Endothelial cell of umbilical vein (primary cell): ENCODE data around the gene ECI1. TPM values are rescaled to one million over a fixed set of nuclear protein-coding genes. Genes with fewer than 3 reads are reported as not detected.

Experiments used
- BruUV-seq: library from RNA; stranded (reverse); fragments of 400-500 nt; replicated peaks from 2 replicates; lab custom pipeline; 2021; lab: Mats Ljungman, UMichigan
- CTCF ChIA-PET: fragments of 300-600, 350-600 bp; sonication (Branson Sonifier 250); formaldehyde crosslinking; loops from one replicate; lab custom pipeline; 2021; ENCODE audit warnings: antibody characterized with exemption, inconsistent platforms; lab: Charles Lee
- POLR2A ChIA-PET: fragments of 300-600, 350-600 bp; sonication (Branson Sonifier 250); formaldehyde crosslinking; loops from one replicate; lab custom pipeline; 2021; ENCODE audit warnings: antibody characterized with exemption, inconsistent platforms; lab: Charles Lee
- DNase-seq: peaks from one replicate; pipeline ENCODE4 v3.0.0-alpha.2; 2011; ENCODE audit warnings: low read depth, low spot score
- FAIRE-seq: peaks from 2 replicates; lab custom pipeline; 2011; peaks lifted over from hg19 to GRCh38; lab: Jason Lieb, UNC
- H2AFZ ChIP-seq: 2 replicates; pipeline ENCODE4 v1.6.0; 2012; ENCODE audit warnings: low read depth, low read length, control low read depth, inconsistent platforms
- H3K27ac ChIP-seq: 2 replicates; pipeline ENCODE4 v1.5.1; 2011; ENCODE audit warnings: low read depth, mild to moderate bottlenecking, control low read depth, low read length, moderate library complexity; ENCODE audit not compliant: insufficient read depth
- H3K27me3 ChIP-seq, 2 experiments: 2 replicates each; pipeline versions ENCODE4 v1.6.0 to v1.6.1; 2011; ENCODE audit warnings: low read length in 2 of 2, mixed read lengths in 1 of 2; ENCODE audit not compliant: control insufficient read depth in 2 of 2, insufficient read depth in 2 of 2
- H3K36me3 ChIP-seq, 2 experiments: 2 replicates in 1 of 2; 3 replicates in 1 of 2; pipeline ENCODE4 v1.5.1; 2011; ENCODE audit warnings: low read length in 2 of 2, mild to moderate bottlenecking in 1 of 2, moderate library complexity in 1 of 2; ENCODE audit not compliant: control insufficient read depth in 2 of 2, insufficient read depth in 2 of 2; ENCODE audit errors: extremely low read depth in 1 of 2
- H3K4me1 ChIP-seq: 3 replicates; pipeline ENCODE4 v1.5.1; 2011; ENCODE audit warnings: mild to moderate bottlenecking, low read length; ENCODE audit not compliant: control insufficient read depth, insufficient read depth; ENCODE audit errors: extremely low read depth
- H3K4me2 ChIP-seq: 2 replicates; pipeline ENCODE4 v1.6.1; 2011; ENCODE audit warnings: low read length, control low read depth, mixed read lengths; ENCODE audit not compliant: insufficient read depth
- H3K4me3 ChIP-seq, 3 experiments: fragments of 200-600 bp in 1 of 3; sonication (generic), shearing (Covaris generic) in 1 of 3; replicated peaks in 1 of 3; 2 replicates each; pipeline ENCODE4 v1.5.1; 2011 to 2016; ENCODE audit warnings: control low read depth in 3 of 3, low read length in 3 of 3, mild to moderate bottlenecking in 2 of 3, inconsistent platforms in 1 of 3, low read depth in 1 of 3, moderate library complexity in 1 of 3; ENCODE audit not compliant: insufficient read depth in 1 of 3
- H3K79me2 ChIP-seq: 2 replicates; pipeline ENCODE4 v1.6.0; 2012; ENCODE audit warnings: low read length, inconsistent platforms; ENCODE audit not compliant: control insufficient read depth, insufficient read depth
- H3K9ac ChIP-seq: replicated peaks from 2 replicates; pipeline ENCODE3; 2011; ENCODE audit warnings: low read length, control low read depth; ENCODE audit not compliant: insufficient read depth; ENCODE audit errors: extremely low read depth
- H3K9me1 ChIP-seq: replicated peaks from 3 replicates; pipeline ENCODE4 v1.6.0; 2011; ENCODE audit warnings: mild to moderate bottlenecking, low read length; ENCODE audit not compliant: control insufficient read depth, insufficient read depth; ENCODE audit errors: extremely low read depth
- H3K9me3 ChIP-seq: replicated peaks from 2 replicates; pipeline ENCODE4 v1.5.1; 2012; ENCODE audit warnings: low read length, inconsistent platforms; ENCODE audit not compliant: control insufficient read depth, insufficient read depth
- H4K20me1 ChIP-seq: replicated peaks from 2 replicates; pipeline ENCODE3; 2011; ENCODE audit warnings: mild to moderate bottlenecking, low read length; ENCODE audit not compliant: control insufficient read depth, insufficient read depth; ENCODE audit errors: extremely low read depth
- EZH2 ChIP-seq: IDR thresholded peaks from 2 replicates; pipeline ENCODE4 v1.6.1; 2012; ENCODE audit warnings: borderline replicate concordance, low read depth, mild to moderate bottlenecking, moderate library complexity, low read length, inconsistent platforms; ENCODE audit not compliant: severe bottlenecking
- FOS ChIP-seq: IDR thresholded peaks from 2 replicates; pipeline ENCODE4 v1.6.1; 2011; ENCODE audit warnings: mild to moderate bottlenecking, low read length, moderate library complexity, borderline replicate concordance; ENCODE audit not compliant: insufficient read depth
- dilution Hi-C: fragments of 300-500 bp; cut with MboI; formaldehyde crosslinking; loops from one replicate; pipeline ENCODE4 v1.15.0; 2019; ENCODE audit warnings: low sequenced_read_pairs; ENCODE audit not compliant: extremely low pct_ligation_motif_present
- intact Hi-C: fragments of 100-400 bp; cut with micrococcal nuclease; formaldehyde crosslinking; loops from one replicate; pipeline ENCODE4 v1.10.0; 2022
- polyA plus RNA-seq, 4 experiments: library from polyadenylated mRNA; depleted of rRNA in 3 of 4; stranded (reverse) in 3 of 4; unstranded in 1 of 4; fragments of >200 nt; gene quantifications; 2 replicates each; pipeline versions ENCODE4 v1.2.1 to v1.2.3, GENCODE V29; 2011 to 2012; ENCODE audit warnings: missing spikeins in 1 of 4
- total RNA-seq: library from RNA; stranded (reverse); gene quantifications from 2 replicates; pipeline ENCODE4 v1.2.3, GENCODE V29; 2021
- TF ChIP-seq, protein P1 (sequence below), 2 donors: IDR thresholded peaks; 1 replicate in 1 of 2; 2 replicates in 1 of 2; pipeline ENCODE4 v1.5.1; 2011; ENCODE audit warnings: low read length in 2 of 2, mild to moderate bottlenecking in 2 of 2, moderate library complexity in 2 of 2, control low read depth in 1 of 2, inconsistent platforms in 1 of 2, low read depth in 1 of 2; ENCODE audit not compliant: insufficient read depth in 1 of 2; ENCODE audit errors: extremely low read depth in 1 of 2

The ECI1 gene
- total and polyA plus RNA-seq, 2 donors (not counting 3 experiments of a cell fraction or from before 2014, with no cell fraction given): 43.6 to 48.3 TPM

DNA sequence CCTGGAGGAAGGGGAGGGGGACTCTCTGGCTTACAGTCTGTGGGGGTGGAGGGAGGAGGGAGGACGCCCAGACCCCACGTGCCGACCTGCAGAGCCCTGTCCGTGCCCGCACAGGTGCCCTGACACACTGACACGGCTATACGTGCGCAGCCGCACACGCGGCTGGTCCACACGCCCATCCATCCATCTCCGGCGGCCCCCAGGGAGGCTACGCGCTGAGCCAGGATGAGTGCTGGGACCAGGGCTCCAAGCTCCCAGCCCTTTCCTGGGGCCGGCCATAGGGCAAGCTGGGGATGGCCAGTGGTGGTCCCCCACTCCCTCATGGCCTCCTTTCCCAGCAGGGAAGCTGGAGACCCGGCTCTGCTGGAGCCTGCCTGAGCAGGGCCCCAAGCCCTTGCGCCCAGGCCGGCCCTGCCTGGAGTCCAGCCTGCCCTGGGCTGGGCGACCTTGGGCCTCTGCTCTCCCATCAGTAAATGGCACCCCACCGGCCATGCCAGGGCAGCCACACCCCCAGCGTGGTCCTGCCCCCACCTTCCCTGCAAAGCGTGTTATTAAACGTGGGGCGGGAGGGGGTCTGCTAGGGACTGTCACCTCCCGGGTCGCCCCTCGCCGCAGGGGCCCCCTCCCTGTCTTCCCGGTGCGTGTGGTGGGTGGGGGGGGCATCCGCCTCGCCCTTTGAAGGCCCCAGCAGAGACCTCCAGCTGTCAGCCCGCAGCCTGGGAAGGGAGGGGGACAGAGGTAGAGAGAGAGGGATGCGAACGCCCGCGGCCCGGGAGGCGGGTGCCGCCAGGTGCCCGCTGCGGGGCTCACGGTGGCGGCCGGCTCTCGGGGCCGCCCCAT, 55.8 kb downstream of the ECI1 start:
- H3K27me3 ChIP-seq: peaks cover 28 to 39% of the 10 kb centered on the region in 2 experiments
- H3K9ac ChIP-seq: no peak overlapping the region
- no peak overlapping the region for H3K27ac ChIP-seq
- intact Hi-C loops: loop anchor here (5.0 kb wide), 1 partner anchor 57 kb away; the partner anchor contains the start of gene ECI1
- H3K4me1 ChIP-seq: no peaks in the 10 kb centered on the region
- FAIRE-seq (no peak), DNase-seq (no peak)
- dilution Hi-C loops: no loop called here
- CTCF ChIA-PET: interaction anchor here (1.0 to 1.6 kb wide), 6 partner anchors 8 to 306 kb away, joined by 3 to 11 read pairs (median 4); partner anchors contain the start of gene ECI1
- TF ChIP-seq FOS (no peak), EZH2 (peak; percentile 98)
- H2AFZ ChIP-seq: no peak overlapping the region
- H4K20me1 ChIP-seq: no peaks in the 10 kb centered on the region
- no TSS peak for BruUV-seq
- no peaks in the 10 kb centered on the region for H3K9me1 ChIP-seq
- POLR2A ChIA-PET: interaction anchor here (2.6 kb wide), 1 partner anchor 40 kb away, joined by 8 read pairs; the partner anchor contains the start of gene TRAF7
- no peaks in the 10 kb centered on the region for H3K36me3 ChIP-seq
- peak overlapping the region in 1 of 3 experiments; percentile 33 for H3K4me3 ChIP-seq
- no peaks in the 10 kb centered on the region for H3K9me3 ChIP-seq
- no peak overlapping the region for H3K4me2 ChIP-seq
- H3K79me2 ChIP-seq: no peaks in the 10 kb centered on the region

DNA sequence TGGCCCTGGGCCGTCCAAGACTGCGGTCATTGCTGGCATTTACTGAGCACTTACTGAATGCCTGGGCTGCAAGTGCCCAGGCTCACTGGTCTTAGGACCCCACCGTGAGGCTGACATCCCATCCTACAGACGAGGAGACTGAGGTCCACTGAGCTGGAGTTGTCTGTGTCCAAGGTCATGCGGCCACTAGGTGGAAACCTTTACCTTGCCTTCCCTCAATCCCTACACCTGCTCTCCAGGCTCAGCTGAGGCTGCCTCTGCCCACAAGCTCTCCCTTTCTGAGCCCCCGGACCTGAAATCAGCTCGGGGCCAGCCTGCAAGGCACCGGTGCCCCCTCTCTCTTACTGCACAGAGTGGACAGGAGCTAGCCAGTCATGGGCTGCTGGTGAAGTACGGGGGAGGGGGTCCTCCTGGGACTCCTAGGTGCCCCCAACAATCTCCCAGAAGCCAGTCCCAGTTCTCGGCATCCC, 56.5 kb downstream of the ECI1 start:
- H3K4me3 ChIP-seq: no peak overlapping the region
- ChIA-PET POLR2A (interaction anchor here (2.6 kb wide), 1 partner anchor 39 kb away, joined by 8 read pairs; the partner anchor contains the start of gene TRAF7), CTCF (interaction anchor here (1.0 to 1.6 kb wide), 8 partner anchors 9 to 306 kb away, joined by 3 to 11 read pairs (median 4); partner anchors contain the start of genes PGP and RAB26)
- dilution Hi-C loops (no loop called here), intact Hi-C loops (loop anchor here (5.0 kb wide), 1 partner anchor 57 kb away; the partner anchor contains the start of gene ECI1)
- no peak overlapping the region for H3K27ac ChIP-seq
- no peak overlapping the region for H3K4me2 ChIP-seq
- H4K20me1 ChIP-seq: no peaks in the 10 kb centered on the region
- H3K9me3 ChIP-seq: no peaks in the 10 kb centered on the region
- no peak overlapping the region for H3K9ac ChIP-seq
- H3K27me3 ChIP-seq: peaks cover 26 to 35% of the 10 kb centered on the region in 2 experiments
- FAIRE-seq (peak; percentile 56), DNase-seq (peak; percentile 31)
- BruUV-seq: no TSS peak
- no peak overlapping the region for H2AFZ ChIP-seq
- no peaks in the 10 kb centered on the region for H3K9me1 ChIP-seq
- H3K4me1 ChIP-seq: no peaks in the 10 kb centered on the region
- H3K79me2 ChIP-seq: no peaks in the 10 kb centered on the region
- H3K36me3 ChIP-seq: no peaks in the 10 kb centered on the region
- TF ChIP-seq, protein P1, sequence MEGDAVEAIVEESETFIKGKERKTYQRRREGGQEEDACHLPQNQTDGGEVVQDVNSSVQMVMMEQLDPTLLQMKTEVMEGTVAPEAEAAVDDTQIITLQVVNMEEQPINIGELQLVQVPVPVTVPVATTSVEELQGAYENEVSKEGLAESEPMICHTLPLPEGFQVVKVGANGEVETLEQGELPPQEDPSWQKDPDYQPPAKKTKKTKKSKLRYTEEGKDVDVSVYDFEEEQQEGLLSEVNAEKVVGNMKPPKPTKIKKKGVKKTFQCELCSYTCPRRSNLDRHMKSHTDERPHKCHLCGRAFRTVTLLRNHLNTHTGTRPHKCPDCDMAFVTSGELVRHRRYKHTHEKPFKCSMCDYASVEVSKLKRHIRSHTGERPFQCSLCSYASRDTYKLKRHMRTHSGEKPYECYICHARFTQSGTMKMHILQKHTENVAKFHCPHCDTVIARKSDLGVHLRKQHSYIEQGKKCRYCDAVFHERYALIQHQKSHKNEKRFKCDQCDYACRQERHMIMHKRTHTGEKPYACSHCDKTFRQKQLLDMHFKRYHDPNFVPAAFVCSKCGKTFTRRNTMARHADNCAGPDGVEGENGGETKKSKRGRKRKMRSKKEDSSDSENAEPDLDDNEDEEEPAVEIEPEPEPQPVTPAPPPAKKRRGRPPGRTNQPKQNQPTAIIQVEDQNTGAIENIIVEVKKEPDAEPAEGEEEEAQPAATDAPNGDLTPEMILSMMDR (IDR thresholded peaks at IDR 0.05; ENCODE audit: extremely low read depth in 1 of 2, insufficient read depth in 1 of 2, low read depth in 1 of 2, low read length in 2 of 2): peak; percentile 8 to 39
- no peak for TF ChIP-seq EZH2
